IPS-NIHi7 (cell line): Measurements from ENCODE around the gene IRF2BP2.
"Not testable (repeated sequence)": the region's sequence is repeated elsewhere in the genome, so short reads cannot be mapped to it uniquely, and the experiment has no call there.

Source experiments
- DNase-seq: peaks from one replicate; pipeline ENCODE4 v3.0.0; 2012; ENCODE audit warnings: mixed read lengths; ENCODE audit errors: extremely low spot score

The IRF2BP2 gene

DNA sequence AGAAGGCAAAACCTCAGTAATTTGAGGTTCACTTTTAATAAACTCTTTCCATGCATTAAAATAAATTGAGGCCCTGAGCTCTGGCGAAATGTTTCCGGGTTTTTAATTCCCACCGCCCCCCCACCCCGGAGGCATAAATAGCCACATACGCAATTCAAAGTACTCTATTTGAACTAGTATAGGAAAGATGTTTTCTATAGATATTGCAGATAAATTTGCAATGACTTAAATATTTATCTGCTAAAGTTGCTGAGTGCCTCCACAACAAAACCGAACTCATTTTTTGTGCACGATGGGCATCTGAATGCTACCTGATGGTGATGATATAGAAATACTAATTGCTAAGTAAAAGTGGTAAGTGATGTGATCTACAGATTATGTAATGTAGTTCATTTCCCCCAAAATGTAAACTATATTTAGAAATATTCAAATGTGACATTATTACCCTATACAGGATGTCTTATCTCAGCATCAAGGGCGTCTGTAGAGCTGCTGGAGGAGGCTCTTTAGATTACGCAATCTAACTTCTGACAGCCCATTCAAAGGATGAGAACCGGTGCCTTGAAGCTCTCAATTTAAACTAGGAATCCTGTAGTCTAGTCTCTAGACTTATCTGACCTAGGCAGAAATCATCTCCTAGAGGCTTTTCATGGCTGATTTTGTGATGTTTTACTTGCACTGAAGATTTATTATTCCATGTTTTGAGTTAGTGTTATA lies 8.5 kb downstream of the IRF2BP2 start:
- DNase-seq: no peak

DNA sequence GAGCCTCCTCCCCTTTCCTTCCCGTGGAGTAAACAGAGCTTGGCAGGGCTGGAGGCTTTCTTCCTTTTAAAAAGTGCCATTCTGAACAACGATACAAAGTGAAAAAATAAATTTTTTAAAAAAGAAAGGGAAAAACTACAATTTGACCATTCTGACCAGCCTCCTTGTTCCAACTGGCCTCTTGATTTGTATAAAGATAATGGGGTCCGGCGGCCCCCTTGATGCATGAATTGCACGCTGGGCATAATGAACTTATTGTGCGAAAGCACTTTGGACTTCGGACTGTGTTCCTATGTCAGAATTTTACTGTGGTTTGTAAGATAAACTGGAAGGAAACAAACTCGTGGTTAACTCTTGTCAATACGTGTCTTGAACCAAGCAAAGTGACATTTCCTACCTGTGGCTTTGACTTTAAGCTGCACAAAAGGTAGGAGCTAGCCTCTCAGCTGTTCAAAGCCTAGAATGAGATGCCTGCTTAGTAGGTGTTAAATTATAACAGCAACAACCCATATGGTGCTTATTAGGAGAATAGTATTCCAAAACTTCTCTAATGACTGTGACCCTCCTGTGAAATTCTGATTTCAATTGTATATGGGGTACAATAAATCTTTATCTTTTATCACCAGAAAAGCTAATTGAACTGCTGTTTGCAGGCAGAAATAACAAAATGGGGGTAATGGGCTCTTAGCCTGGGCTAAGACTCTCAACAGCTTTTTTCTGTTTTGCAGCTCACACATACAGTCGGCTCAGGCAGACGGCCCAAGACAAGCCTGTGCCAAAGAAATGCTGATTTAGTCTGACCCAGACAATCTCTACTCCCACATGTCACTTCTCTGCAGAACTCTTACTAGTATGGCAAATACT lies 9.3 kb downstream of the IRF2BP2 start:
- DNase-seq: no peak

DNA sequence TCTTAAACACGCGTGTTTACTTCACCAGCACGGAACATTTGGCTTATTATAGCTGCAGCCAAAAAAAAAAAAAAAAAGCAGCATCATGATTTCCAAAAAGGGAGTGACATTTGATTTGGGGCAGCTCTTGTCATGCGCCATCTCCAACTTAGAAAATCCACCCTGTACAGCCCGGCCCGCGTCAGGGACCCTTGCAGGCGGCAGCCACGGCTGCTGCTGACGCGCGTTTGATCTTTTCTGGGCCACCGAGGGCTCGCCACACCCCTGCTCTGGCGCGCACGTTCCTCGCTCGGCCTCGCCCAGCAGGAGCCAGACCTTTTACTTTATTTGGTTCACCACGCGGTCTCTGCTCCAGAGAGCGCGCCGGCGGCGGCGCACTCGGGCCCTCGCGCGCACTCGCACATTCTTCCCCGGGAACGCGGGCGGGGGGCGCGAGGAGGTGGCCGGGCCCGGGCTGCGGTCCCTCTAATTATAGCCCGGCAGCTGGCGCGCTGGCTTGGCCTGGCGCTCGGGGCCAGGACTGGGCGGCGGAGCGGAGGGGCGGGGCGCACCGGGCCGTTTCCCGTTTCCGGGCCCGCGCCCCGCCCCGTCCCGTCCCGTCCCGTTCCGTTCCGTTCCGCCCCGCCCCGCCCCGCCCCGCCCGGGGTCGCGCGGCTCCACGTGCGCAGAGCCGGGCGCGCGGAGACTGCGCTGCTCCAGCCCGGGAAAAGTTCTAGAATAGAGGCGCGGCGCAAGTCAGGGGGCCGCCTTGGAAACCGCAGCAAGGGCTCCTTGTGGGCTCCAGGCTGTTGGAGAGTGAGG lies 10.2 kb downstream of the IRF2BP2 start:
- DNase-seq: peak; percentile 85

DNA sequence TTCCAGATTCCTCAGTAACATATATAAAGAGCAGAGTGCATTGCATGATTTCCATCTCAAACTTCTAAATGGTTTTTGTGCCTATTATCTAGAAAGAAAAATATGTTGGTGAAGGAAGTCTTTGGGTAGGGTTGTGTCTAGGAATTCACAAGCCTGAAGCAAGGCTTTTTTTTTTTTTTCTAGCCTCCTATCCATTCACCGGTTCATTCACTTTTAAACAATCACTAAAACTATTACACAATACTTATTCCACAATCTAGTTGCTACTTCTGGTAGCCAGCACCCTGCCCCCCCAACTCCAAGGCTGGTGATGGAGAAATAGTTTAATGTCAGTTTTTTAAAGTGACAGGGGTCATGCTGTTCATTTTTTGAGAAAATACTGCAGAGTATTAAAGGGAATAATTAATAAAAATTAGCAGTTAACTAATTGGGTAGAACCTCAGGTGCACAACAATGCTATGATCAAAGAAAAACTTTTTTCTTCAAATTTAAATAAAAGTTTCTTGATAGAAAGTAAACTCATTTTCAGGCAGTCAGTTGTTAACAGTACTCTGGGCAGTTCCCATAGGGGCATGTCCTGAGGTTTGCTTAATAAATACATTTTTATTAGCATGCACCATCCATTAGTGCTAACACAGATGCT lies 10.9 kb downstream of the IRF2BP2 start:
- DNase-seq: no peak

DNA sequence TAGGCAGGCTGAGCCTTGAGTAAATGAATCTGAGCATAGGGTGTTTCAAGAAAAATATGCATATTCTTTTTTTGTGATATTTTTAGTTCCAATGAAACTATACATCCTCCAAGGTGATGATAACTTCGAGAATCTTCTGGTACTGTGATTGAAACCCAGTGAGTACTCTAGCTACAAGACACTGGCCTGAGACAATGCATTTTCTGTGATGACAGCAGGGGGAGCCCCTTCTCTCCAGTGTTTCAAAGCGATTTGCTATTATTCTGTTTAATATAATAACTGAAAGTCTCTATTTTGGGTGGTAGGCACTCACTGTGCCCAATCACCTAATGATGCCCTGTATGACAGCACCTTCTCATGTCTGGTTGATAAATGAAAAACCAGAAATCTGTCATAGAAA lies 12.1 kb downstream of the IRF2BP2 start:
- peak; percentile 38 for DNase-seq

DNA sequence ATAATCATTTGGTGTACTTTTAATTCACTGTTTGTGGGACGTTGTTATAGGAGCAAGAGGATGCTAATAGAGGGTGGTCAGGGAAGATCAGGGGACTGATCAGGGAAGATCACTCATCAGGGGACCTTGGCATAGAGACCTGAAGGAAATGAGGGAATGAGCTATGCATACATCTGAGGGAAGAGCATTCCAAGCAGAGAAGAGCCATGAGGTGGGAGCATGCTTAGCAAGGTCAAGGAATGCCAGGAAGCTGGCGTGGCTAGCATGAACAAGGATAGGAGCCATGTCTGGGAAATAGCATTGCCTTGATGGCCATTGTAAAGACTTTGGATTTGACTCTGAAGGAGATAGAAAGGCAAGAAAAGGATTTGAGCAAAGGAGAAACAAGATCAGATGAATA lies 14.1 kb downstream of the IRF2BP2 start:
- DNase-seq: no peak

DNA sequence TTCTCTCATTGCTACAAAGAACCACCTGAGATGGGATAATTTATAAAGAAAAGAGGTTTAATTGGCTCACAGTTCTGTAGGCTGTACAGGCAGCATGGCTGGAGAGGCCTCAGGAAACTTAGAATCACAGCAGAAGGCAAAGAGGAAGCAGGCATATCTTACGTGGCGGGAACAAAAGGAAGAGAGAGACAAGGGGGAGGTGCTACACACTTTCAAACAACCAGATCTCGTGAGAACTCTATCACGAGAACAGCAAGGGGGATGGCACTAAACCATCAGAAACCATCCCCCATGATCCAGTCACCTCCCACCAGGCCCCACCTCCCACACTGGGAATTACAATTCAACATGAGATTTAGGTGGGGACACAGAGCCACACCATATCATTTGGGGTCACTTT lies 15.4 kb downstream of the IRF2BP2 start:
- not testable (repeated sequence) for DNase-seq

DNA sequence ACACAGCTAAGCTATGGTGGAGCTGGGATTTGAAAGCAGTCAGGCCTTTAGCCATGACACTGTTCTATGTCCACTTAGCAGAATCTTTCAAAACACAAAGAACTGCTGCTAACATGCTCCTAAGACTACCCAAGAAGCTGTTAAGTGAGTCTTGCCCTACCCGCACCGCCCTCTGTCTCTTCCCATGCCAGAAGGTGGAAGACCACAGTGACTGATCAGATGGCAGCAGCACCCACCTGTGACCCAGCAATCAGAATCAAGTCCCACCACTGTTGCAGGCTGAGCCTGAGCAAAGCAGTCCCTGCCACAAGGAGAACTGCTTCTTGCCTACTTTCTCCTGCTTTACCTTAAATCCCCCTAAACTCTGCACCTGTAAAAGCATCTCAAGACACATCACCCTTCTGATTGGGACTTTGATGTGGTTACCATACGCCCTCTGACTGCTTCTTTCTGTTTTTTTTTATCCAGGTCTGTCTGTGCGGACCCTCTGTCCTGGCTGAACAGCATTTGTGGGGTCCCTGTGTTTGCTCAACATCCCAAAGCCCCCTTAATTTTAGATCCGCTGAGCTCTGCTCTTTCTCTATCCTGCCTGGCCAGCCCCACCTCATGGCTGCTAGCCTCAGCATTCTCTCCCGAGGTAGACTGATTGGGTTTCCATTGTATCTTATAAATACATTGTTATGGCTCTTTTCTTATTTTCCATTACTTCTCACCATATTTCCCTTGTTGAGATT lies 16.0 kb downstream of the IRF2BP2 start:
- no peak for DNase-seq

DNA sequence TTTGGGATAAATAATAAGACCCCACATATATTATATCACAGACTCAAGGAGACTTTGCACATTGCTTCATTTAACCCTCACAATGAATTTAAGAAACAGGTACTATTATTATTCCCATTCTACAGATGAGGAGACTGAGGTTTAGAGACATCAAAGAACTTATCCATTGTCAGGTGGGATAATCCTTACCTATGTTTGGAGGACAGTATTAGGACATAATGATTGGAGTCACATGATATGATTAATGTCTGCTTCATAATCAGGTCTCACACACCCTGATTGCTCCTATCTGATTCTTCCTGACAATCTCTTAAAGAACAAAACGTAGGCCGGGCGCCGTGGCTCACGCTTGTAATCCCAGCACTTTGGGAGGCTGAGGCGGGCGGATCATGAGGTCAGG lies 16.9 kb downstream of the IRF2BP2 start:
- DNase-seq: no peak

DNA sequence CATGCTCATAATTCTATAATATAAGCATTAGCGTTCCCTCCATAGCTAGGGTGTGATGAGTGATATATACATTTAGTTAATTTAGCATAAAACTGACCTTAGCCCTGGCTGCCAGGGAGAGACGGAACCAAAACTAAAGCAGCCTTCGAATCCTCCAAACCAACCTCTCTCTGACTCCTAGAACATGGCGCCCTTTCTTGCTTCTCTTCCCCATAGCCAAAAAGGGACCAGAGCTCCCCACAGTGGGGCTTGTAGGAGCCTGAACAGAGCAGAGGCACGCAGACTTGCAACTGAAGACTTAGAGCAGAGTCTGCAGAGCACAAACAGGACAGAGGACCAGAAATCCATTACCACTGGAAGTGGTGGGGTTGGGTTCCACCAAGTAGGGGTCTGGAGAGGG lies 17.7 kb downstream of the IRF2BP2 start:
- DNase-seq: no peak

DNA sequence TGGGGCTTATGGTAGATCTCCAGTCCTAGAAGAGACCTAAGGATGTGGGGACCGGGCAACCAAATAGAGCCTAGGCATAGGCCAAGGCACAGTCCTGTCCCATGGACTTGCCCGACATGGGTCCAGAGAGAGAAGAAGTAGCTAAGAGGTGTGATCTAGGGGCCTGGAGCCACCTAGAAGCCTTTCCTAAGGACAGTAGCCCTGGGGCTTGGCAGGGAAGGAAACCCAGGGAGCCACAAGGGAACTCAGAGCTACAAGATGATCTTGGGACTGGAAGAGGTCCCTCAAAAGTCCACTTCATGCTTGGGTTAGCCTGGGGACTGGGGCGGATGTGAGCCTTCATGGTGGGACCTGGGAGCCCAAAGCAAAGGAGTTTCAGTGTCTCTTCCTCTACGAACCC lies 18.8 kb downstream of the IRF2BP2 start:
- no peak for DNase-seq

DNA sequence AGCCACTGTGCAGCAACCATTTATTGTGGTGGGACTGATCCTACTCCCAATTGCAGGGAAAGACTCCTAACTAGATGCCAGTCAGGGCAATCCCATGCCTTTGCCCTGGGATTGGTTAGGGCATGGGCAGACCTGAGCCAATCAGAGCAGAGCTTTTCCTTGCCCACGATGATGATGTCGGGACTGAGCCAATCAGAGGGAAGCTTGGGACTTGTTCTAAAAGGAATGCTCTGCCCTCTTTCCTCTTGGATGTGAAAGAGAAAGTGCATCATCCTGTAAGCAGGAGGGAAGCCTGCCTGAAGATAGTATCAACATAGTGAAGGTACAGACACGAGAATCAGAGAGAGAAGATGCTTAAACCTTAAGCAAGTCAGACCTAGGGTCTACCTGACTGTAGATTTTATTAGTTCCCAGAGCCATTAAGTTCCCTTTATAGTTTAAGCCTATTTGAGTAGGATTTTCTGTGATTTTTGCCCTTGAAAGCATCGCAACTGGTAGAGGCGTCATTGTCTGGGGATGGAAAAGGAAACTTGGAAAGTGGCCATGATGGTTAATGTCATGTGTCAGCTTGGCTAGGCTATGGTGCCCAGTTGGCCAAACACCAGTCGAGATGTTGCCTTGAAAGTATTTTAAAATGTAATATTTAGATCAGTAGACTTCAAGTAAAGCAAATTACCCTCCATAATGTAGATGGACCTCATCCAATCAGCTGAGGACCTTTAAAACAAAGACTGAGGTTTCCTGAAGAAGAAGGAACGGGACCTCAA lies 19.9 kb downstream of the IRF2BP2 start:
- DNase-seq: peak; percentile 18

DNA sequence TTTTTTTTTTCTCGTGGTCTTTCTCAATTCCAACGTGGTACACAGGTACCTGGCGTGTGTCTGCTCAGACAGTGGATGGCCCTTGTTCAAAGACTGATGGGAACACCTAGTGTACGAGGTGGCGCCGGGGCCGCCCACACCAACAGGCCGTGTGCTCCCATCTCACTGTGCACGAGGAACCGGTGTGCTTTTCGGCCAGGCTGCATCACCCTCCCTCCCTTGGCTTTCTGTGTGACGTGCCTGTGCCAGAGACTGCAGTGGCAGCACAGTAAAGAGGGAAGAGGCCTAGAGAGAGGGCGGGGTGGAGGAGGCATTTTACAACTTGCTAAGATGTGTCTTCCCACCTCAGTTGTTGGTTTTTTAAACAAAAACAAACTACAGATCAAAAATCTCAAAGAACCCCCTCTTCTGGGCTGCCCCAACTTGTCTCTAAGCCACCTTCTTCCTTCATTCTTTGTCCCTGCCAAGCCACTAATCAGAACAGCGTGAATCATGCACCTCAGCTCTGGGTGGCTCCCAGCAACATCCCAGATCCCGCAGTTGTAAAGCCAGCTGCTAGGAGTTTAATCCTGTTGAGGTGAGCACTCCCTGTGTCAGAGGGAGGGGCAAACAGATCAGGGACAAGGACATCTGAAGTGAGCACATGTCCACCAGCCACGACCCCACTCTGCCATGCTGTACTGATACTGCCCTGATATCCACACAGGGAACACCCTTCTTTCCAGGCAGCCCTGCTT lies 20.7 kb downstream of the IRF2BP2 start:
- no peak for DNase-seq

DNA sequence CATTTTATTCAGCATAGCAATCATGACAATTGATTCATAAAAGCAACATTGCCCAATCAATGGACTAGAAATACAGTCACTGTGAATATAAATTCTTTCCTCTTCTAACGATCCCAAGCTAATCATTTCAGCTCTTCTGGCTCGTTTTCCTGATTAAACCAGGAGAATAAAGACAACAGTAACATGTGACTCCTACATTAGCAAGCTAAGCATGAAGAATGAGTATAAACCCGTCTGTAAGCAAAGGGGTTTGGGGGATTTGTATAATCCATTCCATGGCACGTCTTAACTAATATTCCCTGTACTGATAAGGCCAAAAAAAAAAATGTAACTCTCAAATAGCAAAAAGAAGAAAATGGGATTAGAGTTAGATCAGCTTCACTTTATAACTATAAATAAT lies 21.6 kb downstream of the IRF2BP2 start:
- no peak for DNase-seq

DNA sequence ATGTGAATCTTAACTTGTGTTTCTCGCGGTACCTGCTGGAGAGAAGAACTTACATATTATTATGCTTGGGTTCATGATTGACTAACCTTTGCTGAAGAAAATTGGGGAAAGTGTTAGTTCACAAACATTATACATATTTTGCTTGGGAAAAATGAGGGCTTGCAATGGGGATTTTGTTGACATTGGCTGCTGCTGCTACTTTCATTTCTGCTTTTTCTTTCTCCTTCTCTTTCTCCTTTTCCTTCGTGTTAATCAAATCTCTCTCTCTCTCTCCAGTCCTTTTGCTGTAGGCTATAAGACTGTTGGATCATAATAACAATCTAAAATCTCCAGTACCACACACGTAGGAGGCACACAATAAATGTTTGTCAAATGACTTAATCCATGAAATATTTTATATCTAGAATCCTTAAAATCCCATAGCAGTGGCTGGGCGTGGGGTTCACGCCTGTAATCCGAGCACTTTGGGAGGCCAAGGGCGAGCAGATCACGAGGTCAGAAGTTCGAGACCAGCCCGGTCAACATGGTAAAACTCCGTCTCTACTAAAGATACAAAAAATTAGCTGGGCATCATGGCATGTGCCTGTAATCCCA lies 23.0 kb downstream of the IRF2BP2 start:
- DNase-seq: no peak

DNA sequence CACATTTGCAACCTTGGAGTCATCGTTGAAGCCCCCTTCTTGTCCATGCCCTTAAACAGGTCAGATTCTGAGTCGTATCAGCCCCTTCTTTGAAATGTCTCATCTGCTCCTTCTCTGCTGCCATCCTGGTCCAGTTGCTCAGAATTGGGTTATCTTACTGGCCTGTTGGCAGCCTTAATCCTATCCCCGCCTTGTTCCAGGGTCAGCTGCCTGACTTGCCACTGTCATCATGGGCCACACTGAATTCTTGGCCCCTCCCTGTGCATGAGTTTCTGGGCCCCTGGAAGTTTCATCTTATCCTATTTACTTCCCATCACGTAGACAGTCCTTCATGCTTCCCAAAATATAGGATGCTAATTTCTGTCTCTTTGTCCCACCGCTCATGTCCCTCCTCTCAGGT lies 23.7 kb downstream of the IRF2BP2 start:
- DNase-seq: no peak

DNA sequence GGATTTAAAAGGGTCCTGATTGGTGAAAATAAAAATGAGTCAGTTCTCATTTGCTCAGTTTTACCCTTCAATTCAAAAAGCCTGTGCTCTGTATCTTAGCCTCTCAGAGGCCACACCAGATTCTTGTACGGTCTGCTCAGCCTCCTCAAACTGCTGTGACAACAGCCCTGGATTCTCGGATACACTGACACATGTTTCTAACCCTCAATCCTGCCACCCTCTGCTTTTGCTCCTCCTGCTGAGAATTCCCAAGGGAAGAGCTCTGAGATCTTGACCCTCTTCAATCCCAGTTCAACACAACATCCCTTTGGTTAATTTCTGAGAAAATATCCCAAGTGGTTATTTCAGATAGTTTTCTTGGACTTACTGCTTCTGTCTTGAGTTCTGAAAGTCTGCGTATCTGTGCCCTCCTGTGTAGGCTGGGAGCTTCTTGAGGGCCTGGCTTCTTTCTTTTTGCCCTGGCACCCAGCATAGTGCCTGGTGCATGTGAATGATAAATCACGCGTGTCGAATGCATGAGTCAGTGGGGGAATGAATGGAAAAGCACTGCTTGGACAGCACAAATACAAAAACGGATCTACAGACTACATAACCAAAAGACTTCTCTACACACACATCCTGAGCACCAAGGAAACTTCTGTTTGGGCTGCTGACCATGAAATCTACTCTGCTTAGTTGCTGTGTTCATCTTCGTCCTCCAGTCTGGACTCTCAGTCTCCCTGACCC lies 24.5 kb downstream of the IRF2BP2 start:
- no peak for DNase-seq

DNA sequence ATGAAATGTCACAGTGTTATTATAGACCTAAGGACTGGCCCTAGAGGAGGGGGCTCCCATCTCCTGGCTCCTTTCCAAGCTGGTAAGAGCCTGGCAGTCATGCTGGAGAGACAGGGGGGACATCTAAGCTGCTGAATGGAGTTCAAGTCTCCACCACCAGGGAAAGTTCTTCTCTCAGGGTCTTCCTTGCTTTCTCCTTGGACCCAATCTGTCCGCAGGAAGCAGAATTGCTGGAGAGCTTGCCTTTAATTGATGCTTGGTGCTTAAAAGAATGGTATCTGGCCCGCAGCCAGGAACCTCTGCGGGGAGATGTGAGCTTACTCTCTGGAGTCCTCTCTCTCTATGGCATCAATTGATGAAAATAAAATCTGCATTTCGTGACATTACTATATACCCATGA lies 25.1 kb downstream of the IRF2BP2 start:
- DNase-seq: no peak

DNA sequence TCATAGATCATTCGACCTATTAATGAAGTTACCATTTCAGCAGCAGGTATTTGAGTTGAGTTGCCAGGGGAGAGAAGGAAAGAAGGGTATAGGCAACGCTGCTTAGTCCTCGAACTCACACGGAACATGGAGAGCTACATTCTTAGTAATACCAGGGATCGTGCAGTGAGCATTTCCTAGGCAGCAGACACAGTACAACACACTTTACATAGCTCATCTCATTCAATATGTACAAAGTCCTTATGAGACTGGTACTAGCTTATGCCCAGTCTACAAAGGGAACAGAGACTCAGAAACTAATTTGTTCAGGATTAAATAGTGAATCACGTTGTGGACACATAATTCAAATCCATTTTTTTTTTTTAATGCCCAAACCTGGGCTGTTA lies 25.6 kb downstream of the IRF2BP2 start:
- no peak for DNase-seq
